Measurements from ENCODE around the gene MRPL23.

MRPL23 gene

DNA sequence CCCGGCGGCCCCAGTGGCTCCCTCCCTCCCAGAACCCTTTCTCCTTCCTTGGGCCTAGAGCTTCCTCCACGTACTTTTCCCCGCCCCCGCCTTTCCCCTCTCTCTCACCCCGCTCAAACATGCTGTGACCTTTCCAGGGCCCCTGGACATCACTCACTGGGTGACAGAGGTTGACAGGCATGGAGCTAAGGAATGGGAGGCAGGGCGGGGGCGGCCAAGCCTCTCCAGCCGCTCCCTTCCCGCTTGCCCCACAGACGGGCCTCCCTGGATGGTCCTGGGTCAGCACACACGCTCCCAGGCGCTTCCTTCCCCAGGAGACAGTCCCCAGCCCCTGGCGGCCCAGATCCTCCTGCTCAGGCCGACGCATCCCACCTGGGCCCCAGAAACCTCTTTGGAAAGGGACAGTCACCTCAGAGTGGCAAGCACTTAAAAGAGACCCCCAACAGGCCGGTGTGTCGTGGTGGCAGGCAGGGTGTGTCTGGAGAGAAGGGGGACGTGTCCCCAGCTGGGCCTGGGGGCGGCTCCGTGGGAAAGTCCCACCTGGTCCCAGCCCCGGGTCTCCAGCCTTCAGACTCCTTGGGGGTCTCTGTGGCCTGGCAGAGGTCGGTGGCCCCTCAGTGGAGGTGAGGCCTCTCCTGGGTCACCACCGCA lies 41.7 kb downstream of the MRPL23 start:
- no peak overlapping the region for H3K4me3 ChIP-seq (ENCODE audit: low read length, poor library complexity, severe bottlenecking)
- no peaks in the 10 kb centered on the region for H3K27me3 ChIP-seq (ENCODE audit: insufficient read depth, low read length, poor library complexity, severe bottlenecking)
- no peak overlapping the region for H3K4me2 ChIP-seq (ENCODE audit: low read depth, low read length, poor library complexity, severe bottlenecking)
- TF ChIP-seq EZH2phosphoT487 (IDR thresholded peaks at IDR 0.05; ENCODE audit: borderline replicate concordance): no peak
- TF ChIP-seq CTCF (conservative IDR thresholded peaks at IDR 0.05; ENCODE audit: low read length): no peak
- no peaks in the 10 kb centered on the region for H3F3A ChIP-seq (ENCODE audit: low read depth)
- no peaks in the 10 kb centered on the region for H4K20me1 ChIP-seq (ENCODE audit: insufficient read depth, low read length, poor library complexity, severe bottlenecking)
- H2AFZ ChIP-seq (ENCODE audit: low read length): no peak overlapping the region
- no peaks in the 10 kb centered on the region for H3K9me2 ChIP-seq (replicated peaks; ENCODE audit: low read depth, low read length)
- H3K9ac ChIP-seq (ENCODE audit: low read depth, low read length, poor library complexity, severe bottlenecking): no peak overlapping the region
- H3K9me3 ChIP-seq (ENCODE audit: insufficient read depth, low read depth, low read length): no peaks in the 10 kb centered on the region
- H3K36me3 ChIP-seq (ENCODE audit: insufficient read depth, low read length): no peaks in the 10 kb centered on the region
- no peaks in the 10 kb centered on the region for H3K79me2 ChIP-seq (ENCODE audit: insufficient read depth, low read length)
- no peaks in the 10 kb centered on the region for H3K4me1 ChIP-seq (ENCODE audit: insufficient read depth, low read length, poor library complexity, severe bottlenecking)

- no peak overlapping the region for H2AFZ ChIP-seq (ENCODE audit: low read length)
- no peak overlapping the region for H3K4me3 ChIP-seq (ENCODE audit: low read length, poor library complexity, severe bottlenecking)
- H4K20me1 ChIP-seq (ENCODE audit: insufficient read depth, low read length, poor library complexity, severe bottlenecking): no peaks in the 10 kb centered on the region
- TF ChIP-seq EZH2phosphoT487 (IDR thresholded peaks at IDR 0.05; ENCODE audit: borderline replicate concordance): no peak
- no peak for TF ChIP-seq CTCF (conservative IDR thresholded peaks at IDR 0.05; ENCODE audit: low read length)
- no peaks in the 10 kb centered on the region for H3K9me2 ChIP-seq (replicated peaks; ENCODE audit: low read depth, low read length)
- no peak overlapping the region for H3K4me2 ChIP-seq (ENCODE audit: low read depth, low read length, poor library complexity, severe bottlenecking)
- H3K9me3 ChIP-seq (ENCODE audit: insufficient read depth, low read depth, low read length): no peaks in the 10 kb centered on the region
- no peak overlapping the region for H3K9ac ChIP-seq (ENCODE audit: low read depth, low read length, poor library complexity, severe bottlenecking)
- H3K27me3 ChIP-seq (ENCODE audit: insufficient read depth, low read length, poor library complexity, severe bottlenecking): no peaks in the 10 kb centered on the region
- H3K79me2 ChIP-seq (ENCODE audit: insufficient read depth, low read length): no peaks in the 10 kb centered on the region
- no peaks in the 10 kb centered on the region for H3K36me3 ChIP-seq (ENCODE audit: insufficient read depth, low read length)
- no peaks in the 10 kb centered on the region for H3F3A ChIP-seq (ENCODE audit: low read depth)
- H3K4me1 ChIP-seq (ENCODE audit: insufficient read depth, low read length, poor library complexity, severe bottlenecking): no peaks in the 10 kb centered on the region
Observed at GRCh38 chr11:1989953-1990352, 42.8 kb downstream of the MRPL23 start.

DNA sequence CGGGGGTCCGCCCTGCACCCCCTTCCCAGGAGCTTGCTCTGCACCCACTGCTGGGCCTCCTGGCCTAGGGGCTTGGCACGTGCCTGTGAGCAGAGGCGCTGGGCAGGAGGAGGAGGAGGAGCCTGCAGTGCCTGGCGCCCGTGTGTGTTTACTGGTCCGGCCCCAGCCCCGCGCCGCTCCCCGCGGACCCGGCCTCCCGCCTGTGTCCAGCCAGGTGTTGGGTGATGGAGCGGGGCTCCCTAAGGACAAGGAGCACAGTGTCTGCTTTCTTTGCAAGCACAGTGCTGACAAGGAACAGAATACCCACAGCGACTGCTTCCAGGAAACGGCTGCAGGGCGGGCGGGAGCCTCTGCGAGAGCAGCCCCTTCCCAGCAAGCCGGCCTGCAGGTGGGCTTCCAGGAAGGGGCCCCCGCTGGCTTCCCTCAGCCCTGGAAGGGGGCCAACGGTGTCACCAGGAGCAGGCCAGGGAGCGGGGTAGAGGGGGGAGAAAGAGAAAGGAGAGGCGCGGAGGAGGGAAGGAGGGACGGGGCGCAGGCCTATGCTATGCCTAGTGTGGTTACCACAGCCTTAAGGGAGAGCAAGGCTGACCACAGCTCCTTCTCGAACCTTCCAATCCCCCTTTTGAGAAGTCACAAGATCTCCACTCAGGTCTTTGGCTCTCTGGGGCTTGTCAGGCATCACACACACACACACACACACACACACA lies 43.9 kb downstream of the MRPL23 start:
- Histone ChIP-seq H3K36me3 (ENCODE audit: insufficient read depth, low read length) (no peaks in the 10 kb centered on the region), H3K9me2 (replicated peaks; ENCODE audit: low read depth, low read length) (no peaks in the 10 kb centered on the region), H4K20me1 (ENCODE audit: insufficient read depth, low read length, poor library complexity, severe bottlenecking) (no peaks in the 10 kb centered on the region), H3K9ac (ENCODE audit: low read depth, low read length, poor library complexity, severe bottlenecking) (no peak overlapping the region), H2AFZ (ENCODE audit: low read length) (no peak overlapping the region), H3K4me2 (ENCODE audit: low read depth, low read length, poor library complexity, severe bottlenecking) (no peak overlapping the region), H3F3A (ENCODE audit: low read depth) (no peaks in the 10 kb centered on the region), H3K9me3 (ENCODE audit: insufficient read depth, low read depth, low read length) (no peaks in the 10 kb centered on the region), H3K27me3 (ENCODE audit: insufficient read depth, low read length, poor library complexity, severe bottlenecking) (no peaks in the 10 kb centered on the region), H3K79me2 (ENCODE audit: insufficient read depth, low read length) (no peaks in the 10 kb centered on the region), H3K4me1 (ENCODE audit: insufficient read depth, low read length, poor library complexity, severe bottlenecking) (no peaks in the 10 kb centered on the region), H3K4me3 (ENCODE audit: low read length, poor library complexity, severe bottlenecking) (no peak overlapping the region)
- TF ChIP-seq EZH2phosphoT487 (IDR thresholded peaks at IDR 0.05; ENCODE audit: borderline replicate concordance) (no peak), CTCF (conservative IDR thresholded peaks at IDR 0.05; ENCODE audit: low read length) (no peak)

Data from Loucy (cell line).